Astrocyte (in vitro differentiated cells and primary cell): ENCODE data around the gene MYOD1. TPM values are rescaled to one million over a fixed set of nuclear protein-coding genes. Genes with fewer than 3 reads are reported as not detected.

Experiments used
- DNase-seq: peaks from one replicate; pipeline ENCODE4 v3.0.0-alpha.2; 2010; ENCODE audit warnings: low read depth
- FAIRE-seq: peaks from 2 replicates; lab custom pipeline; 2011; peaks lifted over from hg19 to GRCh38; lab: Jason Lieb, UNC
- H2AFZ ChIP-seq: 2 replicates; pipeline ENCODE4 v1.6.0; 2012; ENCODE audit warnings: low read depth, low read length, inconsistent platforms
- H3K27ac ChIP-seq: 2 replicates; pipeline ENCODE4 v1.5.1; 2011; ENCODE audit warnings: low read depth, low read length, inconsistent platforms
- H3K27me3 ChIP-seq: 2 replicates; pipeline ENCODE4 v1.6.0; 2011; ENCODE audit warnings: low read length, inconsistent platforms; ENCODE audit not compliant: insufficient read depth
- H3K36me3 ChIP-seq: 2 replicates; pipeline ENCODE4 v1.5.1; 2011; ENCODE audit warnings: low read length, inconsistent platforms; ENCODE audit not compliant: insufficient read depth
- H3K4me1 ChIP-seq: 2 replicates; pipeline ENCODE4 v1.5.1; 2011; ENCODE audit warnings: low read length, inconsistent platforms; ENCODE audit not compliant: insufficient read depth
- H3K4me2 ChIP-seq: 2 replicates; pipeline ENCODE4 v1.6.0; 2012; ENCODE audit warnings: low read length, inconsistent platforms
- H3K4me3 ChIP-seq: 2 replicates; pipeline ENCODE4 v1.5.1; 2011; ENCODE audit warnings: low read depth, mild to moderate bottlenecking, low read length, inconsistent platforms; ENCODE audit not compliant: insufficient read depth
- H3K79me2 ChIP-seq: 2 replicates; pipeline ENCODE4 v1.6.0; 2012; ENCODE audit warnings: mild to moderate bottlenecking, low read length, inconsistent platforms; ENCODE audit not compliant: insufficient read depth
- H3K9ac ChIP-seq: 2 replicates; pipeline ENCODE4 v1.6.0; 2012; ENCODE audit warnings: mild to moderate bottlenecking, low read length, inconsistent platforms
- H3K9me3 ChIP-seq: 2 replicates; pipeline ENCODE4 v1.5.1; 2012; ENCODE audit warnings: low read depth, mild to moderate bottlenecking, low read length, inconsistent platforms; ENCODE audit not compliant: insufficient read depth
- H4K20me1 ChIP-seq: 2 replicates; pipeline ENCODE4 v1.6.0; 2012; ENCODE audit warnings: low read length, inconsistent platforms; ENCODE audit not compliant: insufficient read depth
- H3K27ac Mint-ChIP-seq: one replicate; pipeline ENCODE4 v1.8.0; 2021; ENCODE audit warnings: mild to moderate bottlenecking, mixed read lengths; ENCODE audit not compliant: unreplicated experiment
- H3K27me3 Mint-ChIP-seq: one replicate; pipeline ENCODE4 v1.8.0; 2021; ENCODE audit warnings: low read depth, mixed read lengths; ENCODE audit not compliant: unreplicated experiment
- H3K36me3 Mint-ChIP-seq: one replicate; pipeline ENCODE4 v1.8.0; 2021; ENCODE audit warnings: low read depth, mixed read lengths; ENCODE audit not compliant: unreplicated experiment
- H3K4me1 Mint-ChIP-seq: one replicate; pipeline ENCODE4 v1.8.0; 2021; ENCODE audit warnings: low read depth, mixed read lengths; ENCODE audit not compliant: unreplicated experiment
- H3K4me3 Mint-ChIP-seq: one replicate; pipeline ENCODE4 v1.8.0; 2021; ENCODE audit warnings: mild to moderate bottlenecking, moderate library complexity, mixed read lengths; ENCODE audit not compliant: unreplicated experiment
- H3K9me3 Mint-ChIP-seq: one replicate; pipeline ENCODE4 v1.8.0; 2021; ENCODE audit warnings: mild to moderate bottlenecking, mixed read lengths; ENCODE audit not compliant: unreplicated experiment
- CTCF ChIP-seq: IDR thresholded peaks from 2 replicates; pipeline ENCODE4 v1.5.1; 2011; ENCODE audit warnings: low read depth, mild to moderate bottlenecking, inconsistent platforms, low read length, moderate library complexity; ENCODE audit not compliant: insufficient read depth
- EZH2 ChIP-seq: IDR thresholded peaks from 2 replicates; pipeline ENCODE4 v1.6.1; 2012; ENCODE audit warnings: mild to moderate bottlenecking, low read length, inconsistent platforms; ENCODE audit not compliant: insufficient read depth
- total RNA-seq: library from RNA; stranded (reverse); gene quantifications from 2 replicates; pipeline ENCODE4 v1.2.1, GENCODE V29; 2021

The MYOD1 gene
- total RNA-seq, 1 donor from 2014 or later = not detected

GRCh38 chr11:17769218-17769617, 49.8 kb downstream of the MYOD1 start:
- no peak for FAIRE-seq
- Histone ChIP-seq H3K79me2 (no peaks in the 10 kb centered on the region), H3K36me3 (no peaks in the 10 kb centered on the region), H3K9me3 (no peaks in the 10 kb centered on the region), H3K9ac (no peak overlapping the region), H3K4me3 (no peak overlapping the region), H3K4me1 (peaks cover 5% of the 10 kb centered on the region), H4K20me1 (no peaks in the 10 kb centered on the region), H3K4me2 (no peak overlapping the region), H2AFZ (no peak overlapping the region), H3K27me3 (no peaks in the 10 kb centered on the region), H3K27ac (no peak overlapping the region)
- no peak overlapping the region for H3K4me3 Mint-ChIP-seq
- no peaks in the 10 kb centered on the region for H3K4me1 Mint-ChIP-seq
- H3K36me3 Mint-ChIP-seq = no peaks in the 10 kb centered on the region
- H3K9me3 Mint-ChIP-seq = peaks cover 5% of the 10 kb centered on the region
- H3K27me3 Mint-ChIP-seq = peaks cover 19% of the 10 kb centered on the region
- TF ChIP-seq EZH2 (no peak), CTCF (no peak)
- no peak for DNase-seq
- H3K27ac Mint-ChIP-seq = no peak overlapping the region

- H2AFZ ChIP-seq = no peak overlapping the region
- no peak overlapping the region for H3K4me3 ChIP-seq
- H3K79me2 ChIP-seq = no peaks in the 10 kb centered on the region
- H3K4me1 ChIP-seq = peaks cover under 1% of the 10 kb centered on the region
- H3K4me2 ChIP-seq = no peak overlapping the region
- peaks cover 25% of the 10 kb centered on the region for H3K27me3 Mint-ChIP-seq
- no peaks in the 10 kb centered on the region for H4K20me1 ChIP-seq
- H3K27ac Mint-ChIP-seq = no peak overlapping the region
- no peaks in the 10 kb centered on the region for H3K9me3 ChIP-seq
- no peak overlapping the region for H3K9ac ChIP-seq
- no peak overlapping the region for H3K27ac ChIP-seq
- peaks cover 5% of the 10 kb centered on the region for H3K9me3 Mint-ChIP-seq
- DNase-seq (no peak), FAIRE-seq (no peak)
- TF ChIP-seq CTCF = no peak
- no peak for TF ChIP-seq EZH2
- H3K36me3 ChIP-seq = no peaks in the 10 kb centered on the region
- no peaks in the 10 kb centered on the region for H3K27me3 ChIP-seq
- no peaks in the 10 kb centered on the region for H3K36me3 Mint-ChIP-seq
- no peak overlapping the region for H3K4me3 Mint-ChIP-seq
- no peaks in the 10 kb centered on the region for H3K4me1 Mint-ChIP-seq
Measured at GRCh38 chr11:17770048-17770652, 50.8 kb downstream of the MYOD1 start.

GRCh38 chr11:17770917-17771316, 51.5 kb downstream of the MYOD1 start:
- Mint-ChIP-seq H3K36me3 (no peaks in the 10 kb centered on the region), H3K27me3 (peaks cover 19% of the 10 kb centered on the region), H3K4me3 (no peak overlapping the region), H3K4me1 (no peaks in the 10 kb centered on the region), H3K9me3 (peaks cover 5% of the 10 kb centered on the region), H3K27ac (no peak overlapping the region)
- Histone ChIP-seq H3K4me2 (no peak overlapping the region), H3K4me3 (no peak overlapping the region), H3K27ac (no peak overlapping the region), H4K20me1 (no peaks in the 10 kb centered on the region), H2AFZ (no peak overlapping the region), H3K36me3 (no peaks in the 10 kb centered on the region), H3K4me1 (no peaks in the 10 kb centered on the region), H3K9me3 (no peaks in the 10 kb centered on the region), H3K9ac (no peak overlapping the region), H3K27me3 (no peaks in the 10 kb centered on the region), H3K79me2 (no peaks in the 10 kb centered on the region)
- FAIRE-seq = no peak
- TF ChIP-seq EZH2 = no peak
- TF ChIP-seq CTCF = no peak
- DNase-seq = no peak
